ENCODE data around the gene A2M.

A2M gene

DNA sequence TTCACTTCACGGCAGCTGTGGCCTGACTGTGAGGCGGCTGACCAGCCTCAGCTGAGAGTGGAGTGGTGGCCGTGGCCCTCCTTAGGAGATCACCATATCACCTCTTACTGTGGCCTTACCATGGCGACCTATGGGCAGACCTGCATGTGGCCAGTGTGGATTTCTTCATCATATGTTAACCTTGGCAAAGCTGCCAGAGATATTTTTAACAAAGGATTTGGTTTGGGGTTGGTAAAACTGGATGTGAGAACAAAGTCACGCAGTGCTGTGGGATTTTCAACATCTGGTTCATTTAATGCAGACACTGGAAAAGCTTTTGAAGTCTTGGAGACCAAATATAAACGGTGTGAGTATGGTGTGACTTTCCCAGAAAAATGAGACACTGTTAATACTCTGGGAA lies 79.5 kb downstream of the A2M start:
- no peak for TF ChIP-seq CTCF (IDR thresholded peaks at IDR 0.05; ENCODE audit: low read depth, low read length)
- H3K4me3 ChIP-seq (ENCODE audit: low read depth, low read length): no peak overlapping the region

DNA sequence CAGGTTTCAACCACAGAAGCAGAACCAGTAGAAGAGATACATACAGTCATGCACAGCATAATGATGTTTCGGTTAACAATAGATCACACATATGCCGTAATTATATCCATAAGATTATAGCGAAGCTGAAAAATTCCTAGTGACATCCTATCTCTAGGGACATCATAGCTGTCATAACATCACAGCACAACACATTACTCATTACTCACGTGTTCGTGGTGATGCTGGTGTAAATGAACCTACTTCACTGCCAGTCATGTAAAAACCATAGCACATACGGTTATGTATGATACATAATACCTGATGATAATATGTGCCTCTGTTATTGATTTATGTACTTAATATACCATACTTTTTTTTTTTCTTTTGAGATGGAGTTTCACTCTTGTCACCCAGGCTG lies 81.6 kb downstream of the A2M start:
- TF ChIP-seq CTCF (IDR thresholded peaks at IDR 0.05; ENCODE audit: low read depth, low read length): no peak
- H3K4me3 ChIP-seq (ENCODE audit: low read depth, low read length): no peak overlapping the region

- H3K4me3 ChIP-seq (ENCODE audit: low read depth, low read length): no peak overlapping the region
- TF ChIP-seq CTCF (IDR thresholded peaks at IDR 0.05; ENCODE audit: low read depth, low read length): no peak
Observed at GRCh38 chr12:9033265-9033887, 82.3 kb downstream of the A2M start.

DNA sequence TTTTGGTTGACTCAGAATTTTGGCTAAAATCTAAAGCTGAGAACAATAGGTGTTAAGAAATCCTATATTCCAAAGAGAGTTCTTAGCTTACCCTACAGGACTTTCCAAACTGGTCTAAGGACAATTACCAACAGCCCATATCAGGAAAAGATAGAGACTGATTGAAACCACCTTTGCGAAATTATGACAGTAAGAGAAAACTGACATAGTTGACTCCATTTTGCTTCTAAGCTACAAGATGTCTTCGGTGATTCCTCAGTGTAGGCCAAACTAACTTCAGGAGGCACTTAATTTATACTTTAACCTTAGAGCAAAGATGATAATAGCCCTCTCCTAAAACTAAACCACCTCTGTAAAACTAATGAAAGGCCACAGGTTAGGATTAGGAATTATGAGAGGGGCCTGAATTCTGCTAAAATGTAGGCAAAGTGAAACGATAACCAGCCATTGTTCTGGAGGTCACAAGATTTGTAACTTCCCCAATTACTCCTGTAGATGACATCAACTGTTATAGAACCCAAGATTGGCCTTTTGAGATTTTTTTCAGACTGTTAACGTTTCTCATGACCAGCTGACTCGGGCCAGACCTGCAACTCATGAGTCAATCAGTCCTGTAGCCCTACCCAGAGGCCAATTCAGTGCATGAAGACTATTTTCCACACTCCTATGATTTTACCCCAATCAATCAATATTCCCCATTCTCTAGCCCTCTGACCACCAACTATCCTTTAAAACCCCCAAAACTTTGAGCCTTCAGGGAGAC lies 83.3 kb downstream of the A2M start:
- no peak for TF ChIP-seq CTCF (IDR thresholded peaks at IDR 0.05; ENCODE audit: low read depth, low read length)
- H3K4me3 ChIP-seq (ENCODE audit: low read depth, low read length): no peak overlapping the region

- H3K4me3 ChIP-seq (ENCODE audit: low read depth, low read length): no peak overlapping the region
- TF ChIP-seq CTCF (IDR thresholded peaks at IDR 0.05; ENCODE audit: low read depth, low read length): no peak
Observed at GRCh38 chr12:9030776-9031175, 84.9 kb downstream of the A2M start.

- no peak overlapping the region for H3K4me3 ChIP-seq (ENCODE audit: low read depth, low read length)
- TF ChIP-seq CTCF (IDR thresholded peaks at IDR 0.05; ENCODE audit: low read depth, low read length): no peak
Observed at GRCh38 chr12:9027161-9028059, 88.3 kb downstream of the A2M start.

All from WI38 (cell line).